Measurements from ENCODE around the gene ADARB1.
A peak's percentile ranks its signal among the peaks of the same experiment; 100 is the strongest.

ADARB1 gene

GRCh38 chr21:45039317-45040156 lies 34.8 kb upstream of the ADARB1 start:
- DNase-seq, result peak; percentile 18

GRCh38 chr21:45040157-45040711 lies 34.1 kb upstream of the ADARB1 start:
- no peak for DNase-seq

- DNase-seq, result no peak
These were observed 33.6 kb upstream of the ADARB1 start for GRCh38 chr21:45040739-45041138.

- peak; percentile 92 for DNase-seq
These were observed 33.0 kb upstream of the ADARB1 start for GRCh38 chr21:45041351-45041805.

GRCh38 chr21:45041984-45042663 lies 32.3 kb upstream of the ADARB1 start:
- no peak for DNase-seq

GRCh38 chr21:45042664-45043161 lies 31.7 kb upstream of the ADARB1 start:
- no peak for DNase-seq

- DNase-seq, result no peak
These were observed 30.8 kb upstream of the ADARB1 start for GRCh38 chr21:45043541-45044020.

GRCh38 chr21:45045481-45045880 lies 28.9 kb upstream of the ADARB1 start:
- no peak for DNase-seq

- DNase-seq, result no peak
These were observed 27.1 kb upstream of the ADARB1 start for GRCh38 chr21:45047257-45047656.

GRCh38 chr21:45048026-45048698 lies 26.2 kb upstream of the ADARB1 start:
- DNase-seq, result peak; percentile 38

GRCh38 chr21:45048968-45049367 lies 25.4 kb upstream of the ADARB1 start:
- no peak for DNase-seq

- no peak for DNase-seq
These were observed 24.6 kb upstream of the ADARB1 start for GRCh38 chr21:45049714-45050344.

GRCh38 chr21:45050345-45050796 lies 24.0 kb upstream of the ADARB1 start:
- no peak for DNase-seq

- no peak for DNase-seq
These were observed 23.4 kb upstream of the ADARB1 start for GRCh38 chr21:45050797-45051489.

GRCh38 chr21:45051580-45052434 lies 22.6 kb upstream of the ADARB1 start:
- DNase-seq, result no peak

GRCh38 chr21:45052960-45053359 lies 21.4 kb upstream of the ADARB1 start:
- no peak for DNase-seq

GRCh38 chr21:45053561-45054226 lies 20.7 kb upstream of the ADARB1 start:
- DNase-seq, result no peak

- DNase-seq, result no peak
These were observed 20.0 kb upstream of the ADARB1 start for GRCh38 chr21:45054227-45054926.

GRCh38 chr21:45054927-45055612 lies 19.3 kb upstream of the ADARB1 start:
- no peak for DNase-seq

All from MV-4-11 (cell line).